ENCODE data around the gene ZNHIT6. TPM values are rescaled to one million over a fixed set of nuclear protein-coding genes. Genes with fewer than 3 reads are reported as not detected.

The ZNHIT6 gene
- total and polyA plus RNA-seq, 10 of the 15 experiments (the other 5 are each of a cell fraction or from before 2014, with no cell fraction given) = 12.8 to 32.0 (median 18.8) TPM

DNA sequence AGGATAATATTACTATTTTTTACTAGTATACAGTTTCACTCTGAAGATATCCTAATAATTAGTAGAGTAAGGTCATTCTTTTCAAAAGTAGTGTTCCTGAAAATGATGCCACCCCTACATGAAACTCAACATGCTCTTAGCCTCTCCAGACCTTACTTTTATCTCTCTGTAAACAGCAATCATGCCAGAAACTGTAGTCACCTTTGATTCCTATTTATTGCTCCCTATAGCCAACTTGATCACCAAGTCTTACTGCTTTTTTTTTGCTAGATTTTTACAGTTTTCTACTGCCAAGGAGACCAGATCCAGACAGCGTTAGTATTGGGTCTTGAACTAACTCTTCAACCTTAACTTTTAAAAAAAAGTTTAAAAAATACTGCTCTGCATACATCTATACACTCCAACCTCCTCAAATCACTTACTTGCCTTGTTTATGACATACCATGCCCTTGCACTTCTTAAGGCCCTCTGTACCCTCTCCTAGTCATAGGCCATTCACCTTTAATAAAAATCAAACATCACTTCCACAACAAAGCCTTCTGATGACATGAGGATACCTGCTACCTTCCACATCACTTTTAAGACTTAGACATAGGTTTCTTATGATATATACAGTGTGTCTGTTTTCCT lies 36.1 kb downstream of the ZNHIT6 start (continued):
- no peak for TF ChIP-seq IKZF1 (conservative IDR thresholded peaks at IDR 0.05)

DNA sequence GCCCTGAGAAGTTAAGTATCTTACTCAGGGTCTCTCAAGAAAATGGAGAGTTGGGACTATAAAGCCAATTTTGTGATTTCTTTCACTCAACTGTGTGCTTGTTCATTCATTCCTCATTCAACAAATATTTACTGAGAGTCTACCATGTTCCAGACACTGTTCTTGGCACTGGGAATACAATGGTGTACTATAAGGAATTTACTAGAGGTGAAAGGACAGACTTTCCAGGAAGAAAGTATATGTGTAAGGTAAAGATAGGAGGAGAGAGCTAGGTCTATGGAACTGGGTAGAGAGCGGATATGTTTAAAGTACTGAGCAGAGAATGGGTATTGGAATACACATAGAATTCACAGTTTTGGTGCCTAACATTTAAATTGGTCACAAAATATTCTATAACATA lies 42.3 kb downstream of the ZNHIT6 start:
- Histone ChIP-seq H2AFZ (ENCODE audit: control insufficient read depth, low read depth, low read length) (no peak overlapping the region), H4K20me1 (ENCODE audit: control insufficient read depth, insufficient read depth) (no peaks in the 10 kb centered on the region), H3K79me2 (ENCODE audit: control insufficient read depth, insufficient read depth, low read length) (no peaks in the 10 kb centered on the region), H3K4me3 (no peak overlapping the region), H3K27ac (ENCODE audit: control insufficient read depth, insufficient read depth) (no peak overlapping the region), H3K9me3 (replicated peaks; ENCODE audit: control insufficient read depth, insufficient read depth, low read length) (no peaks in the 10 kb centered on the region), H3K4me1 (ENCODE audit: control insufficient read depth, insufficient read depth, low read length) (no peaks in the 10 kb centered on the region), H3K4me2 (ENCODE audit: control insufficient read depth, insufficient read depth) (no peak overlapping the region), H3K36me3 (ENCODE audit: control insufficient read depth in 2 of 2, insufficient read depth in 2 of 2, low read length in 1 of 2) (peaks cover 0 to 2% of the 10 kb centered on the region in 2 experiments; a peak in 1 of 4 replicates), H3K27me3 (replicated peaks in 1 of 2; ENCODE audit: control insufficient read depth in 2 of 2, insufficient read depth in 2 of 2, low read length in 1 of 2) (no peaks in the 10 kb centered on the region), H3K9ac (ENCODE audit: control insufficient read depth, insufficient read depth, low read length) (no peak overlapping the region)
- TF ChIP-seq CREB1 (IDR thresholded peaks at IDR 0.05; ENCODE audit: low read depth) (no peak), LARP7 (IDR thresholded peaks at IDR 0.05) (no peak), SPI1 (IDR thresholded peaks at IDR 0.05; ENCODE audit: borderline replicate concordance, insufficient read depth, low read depth, low read length) (no peak), ZNF24 (IDR thresholded peaks at IDR 0.05) (no peak), RUNX3 (IDR thresholded peaks at IDR 0.05; ENCODE audit: low read length) (no peak), KAT2A (conservative IDR thresholded peaks at IDR 0.05; ENCODE audit: control insufficient read depth, low read depth, low read length) (no peak), MEF2B (IDR thresholded peaks at IDR 0.05; ENCODE audit: partially characterized antibody, poor library complexity, severe bottlenecking) (no peak), MXI1 (IDR thresholded peaks at IDR 0.05; ENCODE audit: low read depth, low read length) (no peak), ZBED1 (IDR thresholded peaks at IDR 0.05; ENCODE audit: borderline replicate concordance) (no peak), CBX3 (IDR thresholded peaks at IDR 0.05; ENCODE audit: borderline replicate concordance, low read depth) (no peak), WRNIP1 (IDR thresholded peaks at IDR 0.05; ENCODE audit: borderline replicate concordance, low read depth, low read length) (no peak), CHD1 (IDR thresholded peaks at IDR 0.05; ENCODE audit: low read depth, low read length) (no peak)
- TF ChIP-seq, protein P1, sequence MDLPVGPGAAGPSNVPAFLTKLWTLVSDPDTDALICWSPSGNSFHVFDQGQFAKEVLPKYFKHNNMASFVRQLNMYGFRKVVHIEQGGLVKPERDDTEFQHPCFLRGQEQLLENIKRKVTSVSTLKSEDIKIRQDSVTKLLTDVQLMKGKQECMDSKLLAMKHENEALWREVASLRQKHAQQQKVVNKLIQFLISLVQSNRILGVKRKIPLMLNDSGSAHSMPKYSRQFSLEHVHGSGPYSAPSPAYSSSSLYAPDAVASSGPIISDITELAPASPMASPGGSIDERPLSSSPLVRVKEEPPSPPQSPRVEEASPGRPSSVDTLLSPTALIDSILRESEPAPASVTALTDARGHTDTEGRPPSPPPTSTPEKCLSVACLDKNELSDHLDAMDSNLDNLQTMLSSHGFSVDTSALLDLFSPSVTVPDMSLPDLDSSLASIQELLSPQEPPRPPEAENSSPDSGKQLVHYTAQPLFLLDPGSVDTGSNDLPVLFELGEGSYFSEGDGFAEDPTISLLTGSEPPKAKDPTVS (IDR thresholded peaks at IDR 0.05; ENCODE audit: low read depth, low read length) = no peak
- TF ChIP-seq, protein P2, sequence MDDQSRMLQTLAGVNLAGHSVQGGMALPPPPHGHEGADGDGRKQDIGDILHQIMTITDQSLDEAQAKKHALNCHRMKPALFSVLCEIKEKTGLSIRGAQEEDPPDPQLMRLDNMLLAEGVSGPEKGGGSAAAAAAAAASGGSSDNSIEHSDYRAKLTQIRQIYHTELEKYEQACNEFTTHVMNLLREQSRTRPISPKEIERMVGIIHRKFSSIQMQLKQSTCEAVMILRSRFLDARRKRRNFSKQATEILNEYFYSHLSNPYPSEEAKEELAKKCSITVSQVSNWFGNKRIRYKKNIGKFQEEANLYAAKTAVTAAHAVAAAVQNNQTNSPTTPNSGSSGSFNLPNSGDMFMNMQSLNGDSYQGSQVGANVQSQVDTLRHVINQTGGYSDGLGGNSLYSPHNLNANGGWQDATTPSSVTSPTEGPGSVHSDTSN (IDR thresholded peaks at IDR 0.05; ENCODE audit: insufficient replicate concordance, low read depth, low read length) = no peak
- TF ChIP-seq, protein P3, sequence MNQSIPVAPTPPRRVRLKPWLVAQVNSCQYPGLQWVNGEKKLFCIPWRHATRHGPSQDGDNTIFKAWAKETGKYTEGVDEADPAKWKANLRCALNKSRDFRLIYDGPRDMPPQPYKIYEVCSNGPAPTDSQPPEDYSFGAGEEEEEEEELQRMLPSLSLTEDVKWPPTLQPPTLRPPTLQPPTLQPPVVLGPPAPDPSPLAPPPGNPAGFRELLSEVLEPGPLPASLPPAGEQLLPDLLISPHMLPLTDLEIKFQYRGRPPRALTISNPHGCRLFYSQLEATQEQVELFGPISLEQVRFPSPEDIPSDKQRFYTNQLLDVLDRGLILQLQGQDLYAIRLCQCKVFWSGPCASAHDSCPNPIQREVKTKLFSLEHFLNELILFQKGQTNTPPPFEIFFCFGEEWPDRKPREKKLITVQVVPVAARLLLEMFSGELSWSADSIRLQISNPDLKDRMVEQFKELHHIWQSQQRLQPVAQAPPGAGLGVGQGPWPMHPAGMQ (IDR thresholded peaks at IDR 0.05; ENCODE audit: borderline replicate concordance) = no peak
- in situ Hi-C loops (cut with MboI) = no loop called here
- SMC1A ChIA-PET (ENCODE audit: uncharacterized antibody, unreplicated experiment) = interaction anchor here (2.2 kb wide), 1 partner anchor 10 kb away, joined by 6 read pairs; no protein-coding TSS in a partner anchor
- RAD21 ChIA-PET (ENCODE audit: unreplicated experiment) = no interaction called here
- POLR2A ChIA-PET = no interaction called here
- DNase-seq (ENCODE audit: low read depth, low spot score) (no peak), FAIRE-seq (no peak), ATAC-seq (no peak)
- BruUV-seq (replicated peaks) = no TSS peak
- CTCF ChIA-PET = no interaction called here
- intact Hi-C loops (cut with micrococcal nuclease; ENCODE audit: unreplicated experiment) = no loop called here
- 100% methylated on average over 1 of the region's 1 CpG for WGBS (ENCODE audit: insufficient coverage, insufficient replicate concordance, low lambda C conversion rate, missing lambda C conversion rate)

Measured in GM12878 (cell line).